HG02571 (cell line): ENCODE results near the gene CPVL.

Source experiments
- ATAC-seq: cut with Tn5 transposase; IDR thresholded peaks from one replicate; pipeline ENCODE4 v1.9.1; 2021; ENCODE audit warnings: mild to moderate bottlenecking, moderate library complexity; ENCODE audit not compliant: unreplicated experiment

Gene CPVL

DNA sequence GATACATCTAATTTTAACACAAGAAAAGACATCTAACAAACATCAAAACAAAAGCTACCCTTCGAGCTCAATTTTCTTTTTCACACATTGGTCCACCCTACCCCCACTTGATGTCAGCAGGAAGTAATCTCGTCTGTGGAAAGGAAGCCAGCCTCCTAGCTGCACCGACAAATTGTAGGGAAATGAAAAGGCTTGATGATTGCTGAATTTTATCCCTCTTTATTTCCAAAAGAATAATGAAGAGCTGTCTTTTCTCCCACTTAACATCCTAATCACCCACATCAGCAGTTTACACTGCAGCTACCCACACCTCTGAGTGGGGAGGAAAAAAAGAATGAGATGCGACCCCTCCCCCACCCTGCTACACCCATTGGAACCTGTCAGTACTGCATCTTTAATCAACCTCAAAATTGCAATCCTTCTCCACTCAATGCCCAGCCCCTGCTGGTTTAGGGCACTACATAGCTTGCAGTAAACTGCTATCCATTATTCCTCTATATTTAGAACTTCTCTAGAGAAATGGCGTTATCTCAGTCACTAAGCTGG is 10.6 kb upstream of the CPVL start:
- ATAC-seq, result no peak

DNA sequence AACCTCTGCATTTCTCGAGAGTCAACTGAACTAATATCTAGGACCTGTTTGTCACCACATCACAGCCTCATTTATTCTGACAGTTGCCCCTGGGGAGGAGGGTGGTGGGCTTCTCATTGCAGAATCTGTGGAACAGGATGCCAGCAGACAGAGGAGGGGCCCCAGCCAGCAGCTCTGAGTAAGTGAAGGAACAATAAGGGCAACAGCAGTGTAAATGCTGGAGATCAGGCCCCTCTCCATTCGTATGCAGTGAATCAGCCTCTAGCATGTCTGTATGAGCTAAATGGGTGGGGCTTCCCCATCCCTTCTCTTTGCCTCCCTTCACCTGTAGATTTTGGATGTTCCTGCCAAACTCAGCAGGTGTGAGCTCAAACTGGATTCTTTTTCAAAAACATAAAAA is 7.7 kb upstream of the CPVL start:
- ATAC-seq, result no peak

DNA sequence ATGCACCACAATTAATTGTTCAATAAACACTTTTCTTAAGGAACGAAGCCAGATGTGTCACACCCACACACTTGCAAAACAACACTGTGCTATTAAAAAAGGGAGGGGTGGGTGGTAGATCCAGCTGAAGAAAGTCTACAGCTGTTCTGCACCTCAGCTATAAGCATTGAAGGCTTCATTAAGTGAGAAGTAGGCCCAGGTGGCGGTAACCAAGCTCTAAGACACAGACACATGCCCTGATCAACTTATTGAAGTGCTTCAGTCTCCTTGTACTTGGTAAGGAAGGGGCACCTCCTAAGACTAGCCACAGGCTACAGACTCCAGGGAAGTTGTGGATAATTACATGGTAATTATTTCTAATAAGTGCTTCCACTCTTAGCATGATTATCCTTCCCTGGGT is 4.5 kb upstream of the CPVL start:
- no peak for ATAC-seq

DNA sequence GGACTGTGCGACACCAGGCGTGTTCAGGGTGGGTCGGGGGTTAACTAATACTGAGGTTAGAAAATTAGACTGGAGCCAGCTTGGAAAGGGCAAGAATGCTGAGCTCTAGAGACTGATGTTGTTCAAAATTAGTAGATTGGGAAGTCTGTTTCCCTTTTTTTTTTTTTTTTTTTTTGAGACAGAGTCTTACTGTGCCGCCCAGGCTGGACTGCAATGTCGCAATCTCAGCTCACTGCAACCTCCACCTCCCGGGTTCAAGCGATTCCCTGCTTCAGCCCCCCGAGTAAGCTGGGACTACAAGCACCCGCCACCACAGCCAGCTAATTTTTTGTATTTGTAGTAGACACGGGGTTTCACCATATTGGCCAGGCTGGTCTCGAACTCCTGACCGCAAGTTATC is 2.7 kb upstream of the CPVL start:
- no peak for ATAC-seq

DNA sequence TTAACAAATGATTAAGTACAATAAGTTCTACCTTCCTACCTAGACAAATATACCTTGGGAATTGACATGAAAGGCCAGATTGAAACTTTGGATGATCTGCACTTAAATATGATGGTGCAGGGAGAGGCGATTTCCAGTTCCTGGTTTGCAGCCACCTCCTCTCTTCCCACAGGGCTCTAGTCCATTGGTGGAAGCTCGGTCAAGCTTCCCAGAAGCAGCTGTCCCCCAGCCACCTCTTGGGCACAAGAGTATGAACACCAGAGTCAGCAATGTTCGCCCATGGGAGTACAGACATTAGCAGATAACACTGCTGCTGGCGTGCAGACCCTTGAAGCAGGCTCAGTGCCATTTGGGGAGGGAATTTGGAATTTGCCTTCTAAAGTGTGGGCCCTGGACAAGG is 1.5 kb upstream of the CPVL start:
- no peak for ATAC-seq

DNA sequence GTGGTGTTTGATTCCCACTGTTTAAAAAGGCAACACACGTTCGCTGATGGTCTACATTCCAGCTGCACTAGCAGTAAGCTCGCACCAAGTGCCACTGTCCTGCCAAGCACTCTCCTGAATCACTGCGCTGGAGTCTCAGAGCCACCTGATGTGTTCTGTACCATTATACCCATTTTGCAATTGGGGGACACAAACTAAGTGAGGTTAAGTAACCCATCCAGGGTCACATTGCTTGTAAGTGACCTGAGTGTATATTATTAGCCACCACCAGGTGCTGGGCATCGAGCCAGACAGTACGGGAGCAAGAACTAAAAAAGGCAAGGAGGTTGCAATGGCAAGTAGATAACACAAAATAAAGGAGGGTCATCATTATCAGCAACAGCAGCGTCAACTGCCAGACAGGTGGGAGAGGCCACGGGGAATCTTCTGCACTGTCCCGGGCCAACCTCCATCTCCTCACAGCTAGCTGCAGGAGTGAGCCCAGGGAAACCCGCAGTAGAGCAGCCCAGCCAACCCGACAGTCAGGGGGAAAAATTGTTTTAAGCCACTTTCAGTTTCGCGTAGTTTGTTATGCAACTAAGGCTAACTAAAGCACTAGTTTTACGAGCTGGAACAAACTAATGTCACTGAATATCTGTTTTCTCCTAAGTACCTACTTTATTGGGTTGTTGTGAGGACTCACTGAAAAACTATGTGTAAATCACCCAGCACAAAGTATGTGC is 712 bp upstream of the CPVL start:
- ATAC-seq, result no peak

DNA sequence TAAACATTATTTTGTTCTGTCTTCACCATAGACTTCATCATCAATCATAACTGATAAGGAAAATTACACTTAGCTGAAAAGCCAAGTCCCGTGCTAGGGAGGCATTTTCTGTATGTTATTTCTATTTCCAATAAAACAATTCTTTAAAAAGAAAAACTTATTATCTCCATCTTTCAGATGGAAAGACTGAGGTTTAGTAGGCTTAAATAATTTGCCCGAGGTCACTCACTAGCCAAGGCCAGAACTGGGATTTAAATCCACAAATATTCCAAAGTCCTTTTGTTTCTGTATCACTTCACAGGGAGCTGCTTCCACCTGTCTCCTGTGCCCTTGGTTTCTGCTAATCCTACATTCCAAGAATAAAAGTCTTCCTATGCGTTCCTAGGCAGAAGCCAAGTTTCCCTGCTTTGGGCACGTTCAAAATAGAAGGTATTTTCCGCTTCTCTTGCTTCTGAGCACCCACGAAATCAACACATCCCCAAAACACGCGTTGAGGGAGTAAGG is 732 bp downstream of the CPVL start:
- ATAC-seq, result no peak

DNA sequence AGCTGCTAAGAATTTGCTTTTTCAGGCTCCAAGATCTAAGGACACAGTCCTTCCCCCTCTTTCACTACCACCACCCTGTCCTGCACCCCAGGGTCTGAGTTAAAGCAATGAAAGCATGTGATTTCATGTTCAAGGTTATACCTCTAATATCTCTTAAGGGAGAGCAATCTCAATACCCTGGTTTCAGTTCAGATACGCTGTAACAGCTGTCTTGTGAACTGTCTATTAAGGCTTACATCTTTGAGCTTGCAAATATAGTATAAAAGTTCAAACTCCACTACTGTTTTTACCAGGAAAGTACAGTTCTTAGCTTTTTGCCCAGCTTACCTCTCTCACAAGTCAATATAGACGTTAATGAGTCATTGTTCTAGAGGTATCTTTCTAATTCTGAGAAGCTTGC is 2.6 kb downstream of the CPVL start:
- no peak for ATAC-seq

DNA sequence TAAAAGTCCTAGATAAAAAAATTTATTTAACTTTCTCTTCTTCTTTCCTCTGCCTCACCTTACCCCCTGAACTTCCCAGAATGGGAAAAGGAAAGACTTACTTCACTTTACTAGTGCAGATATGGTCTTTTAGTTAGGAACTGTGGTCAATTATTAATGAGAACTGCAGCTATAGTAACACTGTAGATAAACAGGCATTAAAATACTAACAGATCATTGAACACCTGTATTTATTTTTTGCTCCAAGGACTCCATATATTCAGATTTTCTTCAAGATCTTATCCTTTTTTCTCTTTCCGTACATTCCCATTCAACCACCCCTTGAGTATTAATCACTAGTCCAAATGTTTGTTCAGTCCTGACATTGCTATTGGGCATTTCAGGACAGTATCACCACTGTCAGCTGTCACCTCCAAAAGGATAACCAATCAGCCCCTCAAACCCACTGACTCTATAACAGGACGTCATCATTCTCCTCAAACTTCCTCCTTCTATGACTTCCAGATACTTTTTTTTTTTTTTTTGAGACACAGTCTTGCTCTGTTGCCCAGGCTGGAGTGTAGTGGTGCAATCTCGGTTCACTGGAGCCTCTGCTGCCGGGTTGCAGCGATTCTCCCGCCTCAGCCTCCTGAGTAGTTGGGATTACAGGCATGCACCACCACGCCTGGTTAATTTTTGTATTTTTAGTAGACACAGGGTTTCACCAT is 4.2 kb downstream of the CPVL start:
- ATAC-seq, result no peak

DNA sequence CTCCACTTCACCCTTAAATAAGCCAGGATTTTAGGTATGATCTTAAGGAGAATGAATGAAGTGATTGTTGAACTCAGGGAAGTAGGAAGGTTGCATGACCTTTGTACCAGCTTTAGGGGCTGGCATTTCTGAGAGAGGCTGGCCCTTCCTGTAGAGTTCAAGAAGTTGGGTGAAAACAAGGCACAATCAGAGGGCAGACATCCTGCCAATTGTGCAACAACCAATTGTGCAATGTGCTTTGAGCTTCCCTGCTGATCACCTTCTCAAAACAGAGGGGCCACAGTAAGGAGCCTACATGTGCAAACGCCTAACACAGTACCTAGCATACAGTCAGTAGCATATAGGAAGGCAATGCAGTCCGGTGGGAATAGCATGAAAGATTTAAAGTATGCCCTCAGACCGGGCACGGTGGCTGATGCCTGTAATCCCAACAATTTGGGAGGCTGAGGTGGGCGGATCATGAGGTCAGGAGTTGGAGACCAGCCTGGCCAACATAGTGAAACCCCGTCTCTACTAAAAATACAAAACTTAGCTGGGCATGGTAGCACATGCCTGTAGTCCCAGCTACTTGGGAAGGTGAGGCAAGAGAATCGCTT is 5.4 kb downstream of the CPVL start:
- no peak for ATAC-seq

DNA sequence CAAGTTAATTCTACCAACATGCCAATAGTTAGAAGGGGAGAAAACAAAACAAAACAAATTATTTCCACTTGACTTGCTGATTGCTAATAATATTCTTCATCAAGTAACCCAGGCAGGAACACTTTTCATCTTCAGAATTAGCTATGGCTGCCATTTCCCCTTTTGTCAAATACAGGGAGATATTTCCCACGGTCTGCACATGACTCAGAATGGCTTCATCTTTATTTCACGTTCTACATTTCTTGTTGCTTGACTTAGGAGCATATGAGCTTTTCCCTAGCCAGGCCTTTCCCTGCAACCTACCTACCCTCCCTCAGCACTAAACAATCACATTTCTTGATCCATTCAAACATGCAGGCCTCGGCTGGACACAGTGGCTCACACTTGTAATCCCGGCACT is 6.5 kb downstream of the CPVL start:
- ATAC-seq, result no peak

DNA sequence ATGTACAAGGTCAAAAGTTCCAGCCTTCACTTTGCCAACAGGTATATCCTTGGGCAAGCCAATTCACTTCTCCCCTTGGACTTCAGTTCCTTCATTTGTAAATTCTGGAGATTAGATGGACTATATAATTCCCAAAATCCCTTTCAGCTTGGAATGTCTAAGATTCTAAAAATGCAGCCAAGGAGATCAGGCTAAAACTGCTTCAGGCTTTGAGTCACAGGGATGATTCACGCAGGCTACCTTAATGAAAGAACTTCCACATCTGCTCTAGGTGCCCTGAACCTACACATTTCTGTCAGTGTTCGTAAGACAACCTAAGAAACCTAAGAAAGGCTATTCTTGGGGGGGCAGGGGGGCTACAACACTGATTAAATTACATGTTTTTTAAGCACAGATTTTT is 7.1 kb downstream of the CPVL start:
- ATAC-seq, result no peak

DNA sequence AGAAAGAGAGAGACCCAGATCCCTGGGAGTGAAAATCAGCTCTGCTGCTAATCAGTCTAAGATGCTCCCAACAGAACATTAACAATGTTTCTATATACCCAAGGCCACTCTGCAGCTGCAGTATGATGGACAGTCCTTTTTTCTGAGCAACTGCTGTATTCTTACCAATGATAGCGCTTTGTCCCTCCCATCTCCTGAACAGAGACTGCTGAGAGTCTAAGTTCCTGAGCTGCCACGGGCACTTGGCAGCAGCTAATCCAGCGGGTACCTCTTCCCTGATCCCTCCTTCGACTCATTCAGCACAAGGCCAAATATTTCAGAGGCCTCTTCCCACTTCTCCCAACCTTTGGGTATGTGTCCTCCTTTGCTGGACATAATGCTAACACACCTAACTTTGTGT is 7.7 kb downstream of the CPVL start:
- ATAC-seq, result no peak

DNA sequence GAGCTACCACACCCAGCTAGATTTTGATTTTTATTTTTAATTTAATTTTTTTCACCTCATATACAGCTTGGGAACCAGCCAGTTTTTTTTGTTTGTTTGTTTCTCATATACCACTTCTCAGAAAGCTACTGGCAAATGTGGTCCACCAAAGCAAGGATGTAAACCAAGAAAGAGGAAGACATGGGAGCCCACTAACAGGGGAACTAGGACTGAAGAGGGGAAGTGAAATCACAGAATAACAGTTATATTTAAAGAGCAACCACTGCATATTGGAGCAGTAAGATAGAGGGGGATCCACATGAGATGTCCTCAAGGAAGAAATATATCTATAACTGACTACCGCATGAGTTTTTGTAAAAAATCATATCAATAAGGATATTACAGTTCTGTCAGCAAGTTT is 10.5 kb downstream of the CPVL start:
- no peak for ATAC-seq

DNA sequence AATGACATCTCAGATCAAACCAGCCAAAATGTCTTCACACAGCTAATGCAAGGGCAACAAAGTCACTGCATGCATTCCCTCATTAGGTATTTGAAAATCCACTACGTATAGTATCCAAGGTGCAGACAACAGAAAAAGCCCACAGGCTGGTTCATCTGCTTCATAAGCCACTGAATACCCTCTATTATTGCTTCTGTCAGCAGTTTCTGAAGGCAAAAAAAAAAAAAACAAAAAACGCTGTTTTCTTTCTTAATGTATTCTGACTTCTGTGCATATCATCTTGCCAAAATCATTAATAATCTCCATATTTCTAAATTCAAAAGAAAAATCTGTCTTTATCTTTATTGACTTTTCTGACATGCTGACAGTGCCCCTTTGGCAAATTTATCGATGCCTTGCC is 13.4 kb downstream of the CPVL start:
- no peak for ATAC-seq

DNA sequence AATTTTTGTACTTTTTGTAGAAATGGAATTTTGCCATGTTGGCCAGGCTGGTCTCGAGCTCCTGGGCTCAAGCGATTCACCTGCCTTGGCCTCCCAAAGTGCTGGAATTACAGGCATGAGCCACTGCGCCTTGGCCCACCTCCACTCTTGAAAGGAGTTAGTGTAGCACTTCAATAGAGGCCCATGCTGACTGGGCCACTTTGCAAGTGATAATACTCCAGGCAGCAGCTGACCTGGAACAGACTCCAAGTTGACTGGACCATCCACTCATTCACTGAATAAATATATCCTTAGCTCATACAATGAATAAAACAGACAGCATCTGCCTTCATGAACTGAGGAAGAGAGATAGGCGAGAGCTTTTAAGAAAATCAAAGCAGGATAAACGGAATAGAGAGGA is 14.7 kb downstream of the CPVL start:
- no peak for ATAC-seq

DNA sequence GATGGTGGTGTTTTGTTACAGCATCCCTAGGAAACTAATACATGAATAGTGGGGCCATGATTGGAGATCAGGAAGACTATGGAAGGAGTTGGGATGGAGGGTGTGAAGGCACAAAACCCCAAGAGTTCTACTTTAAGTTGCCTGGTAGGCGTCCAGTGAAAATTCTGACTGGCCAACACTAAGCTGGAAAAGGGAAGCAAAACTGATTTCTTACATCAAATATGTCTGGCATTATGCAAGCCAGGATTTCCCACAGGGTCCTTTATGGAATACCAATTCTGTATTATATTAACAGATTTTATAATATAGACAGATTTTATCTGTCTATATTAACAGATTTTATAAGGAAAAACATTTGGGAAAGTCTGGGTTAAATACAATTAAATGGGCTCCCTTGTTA is 16.2 kb downstream of the CPVL start:
- ATAC-seq, result no peak

DNA sequence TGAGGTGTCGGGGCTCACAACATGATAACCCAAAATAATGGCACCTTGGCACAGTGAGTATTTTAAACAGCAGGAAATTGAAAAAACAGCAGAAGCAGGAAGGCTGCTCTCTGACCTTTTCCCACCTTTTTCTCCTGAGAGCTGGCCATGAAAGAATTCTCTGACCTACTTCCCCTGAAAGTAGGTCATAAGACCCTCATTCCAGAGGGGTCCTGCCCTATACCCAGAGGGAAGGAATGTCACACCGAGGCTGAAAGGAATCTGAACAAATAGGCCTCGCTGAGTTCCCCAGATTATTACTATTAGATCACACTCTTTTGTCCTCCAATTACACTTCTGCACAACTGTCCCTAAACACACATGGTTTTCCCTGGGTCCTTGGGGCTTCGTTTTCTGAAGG is 18.8 kb downstream of the CPVL start:
- no peak for ATAC-seq

DNA sequence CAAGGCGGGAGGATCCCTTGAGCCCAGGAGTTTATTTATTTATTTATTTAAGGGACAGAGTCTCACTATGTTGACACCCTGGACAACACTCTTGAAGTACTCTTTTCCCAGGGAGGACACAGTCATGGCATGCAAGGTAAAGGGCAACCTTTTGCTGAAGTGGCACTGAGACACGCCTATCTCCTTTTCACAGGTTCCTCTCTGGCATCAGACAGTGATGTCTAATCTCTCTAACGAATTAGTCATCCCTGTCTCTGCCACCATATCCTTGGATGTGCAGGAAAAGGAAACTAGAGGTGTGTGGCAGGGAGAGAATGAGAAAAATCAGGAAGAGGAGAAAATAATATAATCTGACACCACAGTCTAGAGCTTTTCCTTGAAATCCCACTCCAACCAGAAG is 19.5 kb downstream of the CPVL start:
- ATAC-seq, result no peak

DNA sequence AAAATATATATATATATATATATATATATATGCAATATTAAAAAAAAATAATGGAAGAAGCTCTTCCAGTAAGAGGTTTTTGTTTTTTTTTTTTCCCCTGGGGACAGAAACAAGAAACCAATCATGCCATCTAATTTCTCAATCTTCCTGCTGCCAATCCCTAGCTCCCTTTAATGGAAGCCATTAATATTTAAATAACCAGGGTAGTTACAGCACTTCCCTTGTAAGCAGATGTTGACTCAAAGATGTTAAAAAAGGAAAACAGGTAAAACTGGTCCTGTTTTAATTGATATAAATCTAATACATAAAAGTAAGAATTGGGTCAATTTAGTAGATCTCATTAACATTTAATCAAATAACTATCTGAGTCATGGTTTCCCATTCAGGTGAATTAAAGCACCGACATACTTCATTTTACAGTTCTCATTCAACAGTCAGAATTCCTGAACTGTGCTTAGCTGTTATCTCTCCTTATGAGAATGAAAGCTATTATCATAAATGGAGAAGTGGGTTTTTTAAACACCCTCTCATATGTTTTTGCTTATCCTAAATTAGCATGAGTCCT is 22.6 kb downstream of the CPVL start:
- no peak for ATAC-seq

DNA sequence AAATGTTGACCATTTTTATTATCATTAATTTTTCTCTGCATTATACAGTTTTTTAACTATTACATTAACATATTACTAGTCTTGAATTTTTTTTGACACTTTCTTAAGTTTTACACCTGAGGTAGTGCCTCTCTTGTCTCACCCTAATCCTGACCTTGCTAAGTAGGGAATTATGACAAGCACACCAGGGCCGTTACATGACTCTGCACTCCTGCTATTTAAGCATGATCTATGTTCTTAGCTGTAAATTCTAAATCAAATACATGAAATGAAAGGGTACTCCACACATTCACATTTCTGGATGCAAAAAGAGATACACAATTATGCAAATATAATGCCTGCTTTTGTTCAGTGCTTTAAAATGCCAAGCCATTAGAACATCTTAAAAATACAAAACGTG is 23.6 kb downstream of the CPVL start:
- ATAC-seq, result no peak

DNA sequence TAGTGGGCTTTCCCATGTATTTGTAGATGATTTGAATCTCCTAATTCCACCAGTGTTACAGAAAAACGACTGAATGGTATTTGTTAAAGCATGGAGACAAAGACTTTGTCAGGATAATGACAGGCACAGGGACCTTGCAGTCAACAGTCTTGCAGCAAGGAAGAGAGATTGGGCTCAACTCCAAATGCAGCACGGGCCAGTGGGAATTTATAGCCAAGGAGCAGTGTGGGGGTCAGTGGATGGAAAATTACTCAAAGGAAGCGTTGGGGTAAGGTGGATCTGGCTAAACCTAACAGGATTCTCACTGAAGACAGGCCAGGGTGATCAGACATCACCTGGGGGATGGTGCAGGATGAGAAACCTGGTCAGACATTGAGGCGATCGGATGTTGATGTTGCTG is 24.3 kb downstream of the CPVL start:
- no peak for ATAC-seq
